SK-N-SH treated with all-trans-retinoic acid at 6 μM for 48 hours (cell line): ENCODE measurements around the gene MARCHF11.

Experiments
- ARNTL ChIP-seq: fragments of 450-650 bp; formaldehyde crosslinking; IDR thresholded peaks from 2 replicates; pipeline ENCODE4 v1.5.0; 2020; ENCODE audit warnings: low read depth, mild to moderate bottlenecking, moderate library complexity, borderline replicate concordance
- GLIS3 ChIP-seq: fragments of 250-450 bp; sonication (Bioruptor Pico); IDR thresholded peaks from 2 replicates; pipeline ENCODE4 v1.5.0; 2020; ENCODE audit warnings: mild to moderate bottlenecking, moderate library complexity
- ISL1 ChIP-seq: fragments of 250-450 bp; sonication (Bioruptor Pico); IDR thresholded peaks from 2 replicates; pipeline ENCODE4 v2.1.2; 2022; ENCODE audit warnings: mild to moderate bottlenecking, moderate library complexity
- ZNF565 ChIP-seq: fragments of 450-650 bp; formaldehyde crosslinking; conservative IDR thresholded peaks from 2 replicates; pipeline ENCODE4 v1.5.0; 2020; ENCODE audit warnings: low read depth, mild to moderate bottlenecking, moderate library complexity
- ZNF70 ChIP-seq: fragments of 450-650 bp; formaldehyde crosslinking; IDR thresholded peaks from 2 replicates; pipeline ENCODE4 v1.5.0; 2020; ENCODE audit warnings: mild to moderate bottlenecking, moderate library complexity
- TF ChIP-seq, protein P1 (sequence below): fragments of 250-450 bp; sonication (Bioruptor Pico); IDR thresholded peaks from 2 replicates; pipeline ENCODE4 v1.8.0; 2020; ENCODE audit warnings: mild to moderate bottlenecking, moderate library complexity, borderline replicate concordance

GRCh38 chr5:16147179-16147900 is 32.3 kb downstream of the MARCHF11 start:
- TF ChIP-seq ARNTL (CRISPR knock-in tag) (no peak), GLIS3 (no peak), ZNF565 (CRISPR knock-in tag) (no peak), ISL1 (CRISPR knock-in tag) (0 out of 2 replicates have a peak, but pooled peaks have one; percentile 43), ZNF70 (CRISPR knock-in tag) (no peak)
- TF ChIP-seq, protein P1, sequence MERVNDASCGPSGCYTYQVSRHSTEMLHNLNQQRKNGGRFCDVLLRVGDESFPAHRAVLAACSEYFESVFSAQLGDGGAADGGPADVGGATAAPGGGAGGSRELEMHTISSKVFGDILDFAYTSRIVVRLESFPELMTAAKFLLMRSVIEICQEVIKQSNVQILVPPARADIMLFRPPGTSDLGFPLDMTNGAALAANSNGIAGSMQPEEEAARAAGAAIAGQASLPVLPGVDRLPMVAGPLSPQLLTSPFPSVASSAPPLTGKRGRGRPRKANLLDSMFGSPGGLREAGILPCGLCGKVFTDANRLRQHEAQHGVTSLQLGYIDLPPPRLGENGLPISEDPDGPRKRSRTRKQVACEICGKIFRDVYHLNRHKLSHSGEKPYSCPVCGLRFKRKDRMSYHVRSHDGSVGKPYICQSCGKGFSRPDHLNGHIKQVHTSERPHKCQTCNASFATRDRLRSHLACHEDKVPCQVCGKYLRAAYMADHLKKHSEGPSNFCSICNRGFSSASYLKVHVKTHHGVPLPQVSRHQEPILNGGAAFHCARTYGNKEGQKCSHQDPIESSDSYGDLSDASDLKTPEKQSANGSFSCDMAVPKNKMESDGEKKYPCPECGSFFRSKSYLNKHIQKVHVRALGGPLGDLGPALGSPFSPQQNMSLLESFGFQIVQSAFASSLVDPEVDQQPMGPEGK = no peak
